GM12892 (cell line): Measurements from ENCODE around the gene HES3.

Source experiments
- POLR2A ChIP-seq: IDR thresholded peaks from 2 replicates; pipeline ENCODE4 v1.6.1; 2011; ENCODE audit warnings: low read depth, low read length, control low read depth
- POLR2AphosphoS5 ChIP-seq: IDR thresholded peaks from 2 replicates; pipeline ENCODE4 v1.6.1; 2011; ENCODE audit warnings: low read depth, low read length, control low read depth

DNA sequence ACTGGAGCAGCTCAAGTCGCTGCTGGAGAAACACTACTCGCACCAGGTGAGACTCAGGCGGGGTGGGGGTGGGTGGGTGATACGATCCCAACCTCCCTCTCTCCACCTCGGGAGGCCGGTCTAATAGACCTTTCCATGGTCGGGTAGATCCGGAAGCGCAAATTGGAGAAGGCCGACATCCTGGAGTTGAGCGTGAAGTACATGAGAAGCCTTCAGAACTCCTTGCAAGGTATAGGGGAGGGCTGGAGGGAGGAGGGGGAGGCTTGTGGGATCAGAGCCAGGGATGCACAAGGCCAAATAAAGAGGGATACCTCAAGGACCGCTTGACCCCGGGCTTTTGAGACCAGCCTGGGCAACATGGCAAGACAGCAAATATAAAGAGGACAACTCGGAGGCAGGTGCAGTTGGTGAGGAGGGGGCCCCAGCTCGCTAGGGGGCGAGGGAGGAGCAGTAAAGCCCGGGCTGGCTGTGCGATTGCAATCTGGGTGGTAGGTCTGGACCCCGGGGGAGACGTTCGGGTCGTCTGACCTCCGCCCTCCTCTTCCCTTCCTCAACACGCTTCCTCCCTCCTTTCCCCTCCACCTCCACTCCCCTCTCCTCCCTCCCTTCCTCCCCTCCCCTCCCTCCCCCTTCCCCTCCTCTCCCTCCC, 546 bp downstream of the HES3 start:
- TF ChIP-seq POLR2AphosphoS5 (no peak), POLR2A (no peak)
